GM18868 (cell line): ENCODE measurements around the gene MAD2L1BP.
A peak's percentile ranks its signal among the peaks of the same experiment; 100 is the strongest.

Experiments used
- ATAC-seq: cut with Tn5 transposase; IDR thresholded peaks from one replicate; pipeline ENCODE4 v1.9.1; 2021; ENCODE audit warnings: mild to moderate bottlenecking, moderate library complexity; ENCODE audit not compliant: unreplicated experiment

The MAD2L1BP gene

GRCh38 chr6:43665376-43665775 lies 29.7 kb downstream of the MAD2L1BP start:
- no peak for ATAC-seq

- ATAC-seq, result no peak
Measured at GRCh38 chr6:43666196-43666920, 30.7 kb downstream of the MAD2L1BP start.

DNA sequence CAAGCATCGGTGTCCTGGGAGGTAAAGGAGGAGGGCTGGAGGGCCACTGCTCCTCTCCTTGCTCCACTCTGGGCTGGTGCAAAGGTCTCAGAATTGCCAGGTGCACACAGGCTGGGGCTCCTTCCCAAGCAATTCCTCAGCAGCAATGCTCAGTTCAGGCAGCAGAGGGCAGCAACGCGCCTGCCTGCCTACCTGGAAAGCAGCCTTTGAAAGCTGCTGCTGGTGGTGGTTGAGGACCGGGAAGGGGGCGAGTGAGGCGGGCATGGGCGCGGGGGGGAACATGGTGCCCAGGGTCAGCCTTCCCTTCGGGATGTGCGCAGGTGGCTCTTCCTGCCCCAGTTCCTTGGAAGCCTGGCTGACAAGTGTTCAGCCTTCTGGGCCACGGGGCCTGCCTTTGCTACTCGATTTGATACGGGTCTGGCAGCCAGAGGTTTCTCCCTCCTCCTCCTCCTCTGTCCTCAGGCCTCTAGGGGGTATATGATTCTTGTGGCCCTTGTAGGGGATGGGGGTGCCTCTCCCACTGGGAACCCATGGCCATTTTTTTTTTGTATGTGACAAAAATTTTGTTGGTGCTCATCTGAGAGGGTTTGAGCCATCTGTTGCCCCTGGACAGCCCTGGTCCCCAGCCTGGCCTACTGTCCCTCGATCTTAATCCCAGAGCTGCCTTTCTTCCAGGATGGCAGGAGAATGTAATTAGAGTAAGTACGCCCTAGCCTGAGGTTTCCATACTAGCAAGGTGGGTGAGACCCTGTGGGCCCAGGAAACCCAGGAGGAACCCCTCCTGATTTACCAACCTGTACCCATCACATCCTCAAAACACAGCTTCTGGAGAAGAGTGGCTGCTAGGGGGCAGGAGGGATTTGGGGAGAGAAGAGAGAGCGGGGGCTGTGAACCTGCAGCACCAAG lies 31.9 kb downstream of the MAD2L1BP start:
- peak; percentile 40 for ATAC-seq

DNA sequence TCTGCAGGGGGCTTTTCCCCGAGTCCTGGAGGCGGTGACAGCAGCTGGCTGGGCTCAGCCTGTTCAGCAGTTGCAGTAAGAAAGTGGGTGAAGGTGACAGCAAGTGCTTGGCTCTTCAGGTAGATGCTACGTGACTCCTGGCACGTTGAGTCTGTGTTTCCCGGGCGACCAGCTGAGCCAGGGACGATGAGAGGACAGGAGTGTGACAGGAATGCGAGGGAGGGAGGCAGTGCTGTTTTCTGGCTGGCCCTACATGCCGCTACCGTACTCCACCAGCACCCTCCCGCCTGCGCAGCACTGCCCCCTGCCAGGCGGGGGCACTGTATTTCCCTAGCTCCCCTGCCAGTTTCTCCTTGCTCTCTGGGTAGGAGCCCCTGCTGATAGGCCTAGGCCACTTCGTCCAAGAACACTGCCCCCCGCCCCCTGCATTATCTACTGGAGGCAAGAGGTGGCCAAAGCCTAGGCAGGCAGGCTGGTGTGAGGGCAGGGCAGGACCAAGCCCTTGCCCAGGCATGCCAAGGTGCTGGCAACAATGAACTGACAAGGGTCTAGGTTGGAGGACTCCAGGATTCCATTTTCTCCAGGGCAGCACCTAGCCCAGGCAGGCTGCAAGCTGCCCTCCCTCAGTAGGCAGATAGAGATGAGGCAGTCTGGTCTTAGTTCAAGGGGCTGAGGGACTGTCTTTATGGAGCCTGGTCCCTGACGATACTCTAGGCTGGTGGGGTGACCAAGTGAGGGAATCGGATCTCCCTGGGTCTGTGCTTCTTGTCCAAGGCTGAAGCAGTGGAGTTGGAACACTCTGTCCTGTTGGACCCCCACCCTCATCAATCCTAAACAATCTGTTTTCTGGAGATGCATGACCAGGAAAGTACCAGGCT lies 32.8 kb downstream of the MAD2L1BP start:
- peak; percentile 62 for ATAC-seq

GRCh38 chr6:43669050-43669921 lies 33.6 kb downstream of the MAD2L1BP start:
- no peak for ATAC-seq

DNA sequence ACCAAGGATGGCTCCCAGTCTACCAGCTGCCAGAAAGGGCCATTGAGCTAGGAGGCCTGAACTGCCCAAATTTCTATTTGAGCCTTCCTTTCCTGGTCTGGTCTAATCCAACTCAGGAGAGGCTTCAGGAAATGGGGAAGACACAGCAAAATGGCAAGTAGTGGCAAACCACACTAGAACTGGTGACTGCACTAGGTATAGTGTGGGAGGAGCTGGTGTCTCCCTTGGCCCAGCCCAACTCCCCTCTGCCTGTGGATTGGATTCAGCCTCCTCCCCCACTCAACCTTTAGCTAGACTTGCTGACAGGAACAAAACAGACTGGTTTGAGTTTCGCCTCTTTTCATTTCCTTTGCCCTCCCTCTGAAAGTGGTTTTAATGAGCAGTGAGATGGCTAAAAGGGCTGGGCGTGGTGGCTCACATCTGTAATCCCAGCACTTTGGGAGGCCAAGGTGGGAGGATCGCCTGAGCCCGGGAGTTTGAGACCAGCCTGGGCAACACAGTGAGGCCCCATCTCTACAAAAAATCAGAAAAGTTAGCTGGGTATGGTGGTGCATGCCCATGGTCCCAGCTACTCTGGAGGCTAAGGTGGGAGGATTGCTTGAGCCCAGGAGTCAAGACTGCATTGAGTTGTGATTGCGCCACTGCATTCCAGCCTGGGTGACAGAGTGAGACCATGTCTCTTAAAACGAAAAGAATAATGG lies 34.4 kb downstream of the MAD2L1BP start:
- ATAC-seq, result no peak

GRCh38 chr6:43670623-43670986 lies 35.0 kb downstream of the MAD2L1BP start:
- ATAC-seq, result no peak

GRCh38 chr6:43671011-43671800 lies 35.6 kb downstream of the MAD2L1BP start:
- no peak for ATAC-seq

GRCh38 chr6:43671801-43672690 lies 36.4 kb downstream of the MAD2L1BP start:
- ATAC-seq, result no peak

- no peak for ATAC-seq
Measured at GRCh38 chr6:43673444-43674084, 37.9 kb downstream of the MAD2L1BP start.

DNA sequence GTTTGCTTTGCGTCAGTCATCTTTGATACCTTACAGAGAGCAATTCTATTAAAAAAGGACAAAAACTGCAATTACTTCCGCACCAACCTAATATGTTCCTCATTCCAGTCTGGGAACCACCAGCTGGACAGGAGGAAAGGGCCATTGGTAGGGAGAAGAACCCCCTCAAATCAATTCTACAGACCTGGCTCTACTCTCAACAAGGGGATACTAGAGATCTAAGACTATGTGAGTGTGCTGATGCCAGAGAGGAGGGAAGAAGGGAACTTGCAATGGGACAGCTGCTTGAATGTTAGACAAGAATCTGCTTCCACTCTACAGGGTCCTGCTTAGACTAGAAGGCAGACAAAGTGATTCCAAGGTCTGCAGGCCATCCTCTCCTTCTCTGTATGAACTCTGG lies 38.7 kb downstream of the MAD2L1BP start:
- ATAC-seq, result no peak

GRCh38 chr6:43674921-43675320 lies 39.3 kb downstream of the MAD2L1BP start:
- no peak for ATAC-seq

- ATAC-seq, result no peak
Measured at GRCh38 chr6:43676962-43677606, 41.4 kb downstream of the MAD2L1BP start.

- ATAC-seq, result no peak
Measured at GRCh38 chr6:43677759-43678158, 42.1 kb downstream of the MAD2L1BP start.

GRCh38 chr6:43678341-43678740 lies 42.7 kb downstream of the MAD2L1BP start:
- ATAC-seq, result no peak

DNA sequence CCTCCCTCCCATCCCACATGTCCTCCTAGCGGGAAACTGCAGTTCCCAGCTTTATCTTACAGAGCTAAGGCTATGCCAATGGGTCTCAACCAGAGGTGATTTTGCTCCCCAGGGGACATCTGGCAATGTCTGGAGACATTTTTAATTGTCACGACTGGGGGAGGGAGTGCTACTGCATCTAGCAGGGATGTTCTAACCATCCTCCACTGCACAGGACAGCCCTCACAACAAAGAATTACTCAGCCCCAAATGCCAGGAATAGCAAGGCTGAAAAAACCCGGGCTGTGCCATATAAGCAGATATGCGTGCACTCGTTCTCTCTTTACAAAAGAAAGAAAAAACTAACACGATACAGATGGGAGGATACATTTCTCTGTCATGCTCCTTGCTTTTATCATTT lies 43.4 kb downstream of the MAD2L1BP start:
- ATAC-seq, result no peak
